K562 (cell line): Measurements from ENCODE around the gene NFATC2. TPM values are rescaled to one million over a fixed set of nuclear protein-coding genes. Genes with fewer than 3 reads are reported as not detected.

Experiments
- ATAC-seq: fragments of 200-7000 bp; cut with Tn5 transposase; 3 replicates; pipeline ENCODE4 v1.9.1; 2020; ENCODE audit warnings: moderate library complexity
- BruUV-seq: library from RNA; stranded (reverse); fragments of 400-500 nt; replicated peaks from 2 replicates; lab custom pipeline; 2021; lab: Mats Ljungman, UMichigan
- CTCF ChIA-PET: fragments of 300-600 bp; formaldehyde crosslinking; extraction: SDS; loops from one replicate; lab custom pipeline; 2021; ENCODE audit warnings: low intra/inter-chr PET ratio; lab: Yijun Ruan, JAX
- POLR2A ChIA-PET: fragments of 300-600, 350-650 bp; sonication (Branson Sonifier 250); formaldehyde crosslinking; extraction: SDS; loops from one replicate; lab custom pipeline; 2021; ENCODE audit warnings: antibody characterized with exemption, inconsistent platforms; lab: Yijun Ruan, JAX
- DNase-seq, 4 experiments: peaks; one replicate each; pipeline versions ENCODE4 v3.0.0 to v3.0.0-alpha.2; 2011 to 2018; ENCODE audit warnings: low spot score in 3 of 4, mixed read lengths in 3 of 4; ENCODE audit errors: extremely low read depth in 1 of 4
- FAIRE-seq: peaks from 2 replicates; lab custom pipeline; 2011; peaks lifted over from hg19 to GRCh38; lab: Jason Lieb, UNC
- H2AFZ ChIP-seq: 2 replicates; pipeline ENCODE4 v1.6.0; 2011; ENCODE audit warnings: low read depth, low read length, control low read depth, inconsistent platforms
- H3K27ac ChIP-seq: fragments of 200-600 bp; 3 replicates; pipeline ENCODE4 v1.8.0; 2011; ENCODE audit warnings: low read depth, mild to moderate bottlenecking, control low read depth, inconsistent platforms, low read length, moderate library complexity, mixed read lengths; ENCODE audit errors: extremely low read depth
- H3K27me3 ChIP-seq, 2 experiments: fragments of 300-600 bp in 1 of 2; 2 replicates in 1 of 2; 3 replicates in 1 of 2; pipeline versions ENCODE4 v1.6.0 to v1.8.0; 2011; ENCODE audit warnings: inconsistent platforms in 2 of 2, low read length in 2 of 2, mild to moderate bottlenecking in 1 of 2, mixed read lengths in 1 of 2, moderate library complexity in 1 of 2; ENCODE audit not compliant: control insufficient read depth in 2 of 2, insufficient read depth in 2 of 2
- H3K36me3 ChIP-seq: fragments of 300-600 bp; 3 replicates; pipeline ENCODE4 v1.8.0; 2011; ENCODE audit warnings: mild to moderate bottlenecking, low read length, inconsistent platforms; ENCODE audit not compliant: control insufficient read depth, insufficient read depth
- H3K4me1 ChIP-seq, 2 experiments: fragments of 200-600 bp in 1 of 2; replicated peaks in 1 of 2; 2 replicates in 1 of 2; 3 replicates in 1 of 2; pipeline versions ENCODE4 v1.5.1 to v1.8.0; 2011; ENCODE audit warnings: inconsistent platforms in 2 of 2, low read length in 2 of 2, mild to moderate bottlenecking in 1 of 2, mixed read lengths in 1 of 2, moderate library complexity in 1 of 2; ENCODE audit not compliant: control insufficient read depth in 2 of 2, insufficient read depth in 2 of 2
- H3K4me2 ChIP-seq: 2 replicates; pipeline ENCODE4 v1.6.1; 2011; ENCODE audit warnings: low read length, control low read depth, inconsistent platforms, mixed read lengths; ENCODE audit not compliant: insufficient read depth
- H3K4me3 ChIP-seq: fragments of 200-600 bp; sonication (generic), shearing (Covaris generic); 2 replicates; pipeline ENCODE4 v1.5.1; 2016; ENCODE audit warnings: control low read depth, inconsistent platforms
- H3K79me2 ChIP-seq: fragments of 200-600 bp; 3 replicates; pipeline ENCODE4 v1.8.0; 2011; ENCODE audit warnings: low read length, inconsistent platforms; ENCODE audit not compliant: control insufficient read depth, insufficient read depth
- H3K9ac ChIP-seq, 2 experiments: 2 replicates each; pipeline versions ENCODE4 v1.6.0 to v1.6.1; 2011; ENCODE audit warnings: low read depth in 2 of 2, low read length in 2 of 2, control low read depth in 1 of 2, inconsistent platforms in 1 of 2, mild to moderate bottlenecking in 1 of 2, mixed read lengths in 1 of 2; ENCODE audit not compliant: insufficient read depth in 1 of 2
- H3K9me1 ChIP-seq: one replicate; pipeline ENCODE4 v1.6.0; 2011; ENCODE audit warnings: inconsistent platforms, mild to moderate bottlenecking, low read length, moderate library complexity; ENCODE audit not compliant: control insufficient read depth, insufficient read depth
- H3K9me3 ChIP-seq: replicated peaks from 2 replicates; pipeline ENCODE4 v1.5.1; 2011; ENCODE audit warnings: low read depth, low read length, inconsistent platforms; ENCODE audit not compliant: control insufficient read depth, insufficient read depth
- H4K20me1 ChIP-seq: replicated peaks from 2 replicates; pipeline ENCODE4 v1.6.1; 2011; ENCODE audit warnings: low read length, inconsistent platforms, mixed read lengths; ENCODE audit not compliant: control insufficient read depth, insufficient read depth
- ARID2 ChIP-seq: fragments of 450-650 bp; IDR thresholded peaks from 2 replicates; pipeline ENCODE4 v1.6.1; 2017; ENCODE audit warnings: antibody characterized with exemption, mild to moderate bottlenecking
- ATF4 ChIP-seq: fragments of 450-650 bp; formaldehyde crosslinking; IDR thresholded peaks from 2 replicates; pipeline ENCODE4 v1.4.0; 2022; ENCODE audit warnings: mild to moderate bottlenecking, moderate library complexity
- CTCFL ChIP-seq: IDR thresholded peaks from 2 replicates; pipeline ENCODE4 v1.6.1; 2011; ENCODE audit warnings: borderline replicate concordance, low read depth, mild to moderate bottlenecking, moderate library complexity, low read length; ENCODE audit not compliant: insufficient read depth, poor library complexity, severe bottlenecking
- E2F4 ChIP-seq: sonication (generic); formaldehyde crosslinking; IDR thresholded peaks from 2 replicates; pipeline ENCODE4 v1.8.0; 2022; ENCODE audit warnings: mild to moderate bottlenecking, low read depth, missing genetic modification reagents
- FOSL1 ChIP-seq: fragments of 200-800 bp; sonication (Bioruptor generic); conservative IDR thresholded peaks from 2 replicates; pipeline ENCODE4 v1.6.1; 2016; ENCODE audit warnings: missing genetic modification characterization, missing compliant biosample characterization
- HEY1 ChIP-seq: fragments of 250-450 bp; sonication (Bioruptor Pico); IDR thresholded peaks from 2 replicates; pipeline ENCODE4 v1.5.0; 2020; ENCODE audit warnings: mild to moderate bottlenecking, moderate library complexity, borderline replicate concordance
- HMGN3 ChIP-seq: IDR thresholded peaks from 2 replicates; pipeline ENCODE4 v1.6.1; 2011; ENCODE audit warnings: borderline replicate concordance, low read depth, mild to moderate bottlenecking, mixed read lengths, low read length; ENCODE audit not compliant: insufficient read length; ENCODE audit errors: extremely low read depth
- NFRKB ChIP-seq: fragments of 450-650 bp; IDR thresholded peaks from 2 replicates; pipeline ENCODE4 v1.6.1; 2016; ENCODE audit warnings: low read depth
- NRF1 ChIP-seq, 2 experiments: fragments of 450-650 bp; IDR thresholded peaks in 1 of 2; conservative IDR thresholded peaks in 1 of 2; 2 replicates each; pipeline ENCODE4 v1.6.1; 2014; ENCODE audit warnings: mild to moderate bottlenecking in 2 of 2
- SIX5 ChIP-seq, 2 experiments: IDR thresholded peaks; 2 replicates each; pipeline ENCODE4 v1.6.1; 2011; ENCODE audit warnings: low read length in 2 of 2, borderline replicate concordance in 1 of 2, low read depth in 1 of 2, mild to moderate bottlenecking in 1 of 2, moderate library complexity in 1 of 2; ENCODE audit not compliant: insufficient read depth in 1 of 2
- SMC3 ChIP-seq: conservative IDR thresholded peaks from 2 replicates; pipeline ENCODE4 v1.6.1; 2011; ENCODE audit warnings: low read depth, low read length, improper control_type of control experiment; ENCODE audit not compliant: insufficient read depth
- SREBF1 ChIP-seq: fragments of 150-350 bp; IDR thresholded peaks from 2 replicates; pipeline ENCODE4 v1.6.1; 2014; ENCODE audit warnings: antibody characterized with exemption, low read depth, low read length, borderline replicate concordance
- TARDBP ChIP-seq: fragments of 450-650 bp; IDR thresholded peaks from 2 replicates; pipeline ENCODE4 v1.6.1; 2016
- TCF7 ChIP-seq: sonication (generic); IDR thresholded peaks from 2 replicates; pipeline ENCODE4 v1.6.1; 2016; ENCODE audit warnings: antibody characterized with exemption, borderline replicate concordance
- TEAD2 ChIP-seq: fragments of 450-650 bp; IDR thresholded peaks from 2 replicates; pipeline ENCODE4 v1.6.1; 2016; ENCODE audit warnings: missing genetic modification characterization, control low read depth, missing compliant biosample characterization
- ZNF232 ChIP-seq: sonication (generic); formaldehyde crosslinking; IDR thresholded peaks from 2 replicates; pipeline ENCODE4 v1.8.0; 2022; ENCODE audit warnings: mild to moderate bottlenecking, missing genetic modification reagents
- ZNF764 ChIP-seq: fragments of 250-450 bp; sonication (Bioruptor Pico); IDR thresholded peaks from 2 replicates; pipeline ENCODE4 v1.4.0; 2020; ENCODE audit warnings: low read depth, mild to moderate bottlenecking, moderate library complexity
- WGBS: fragments of 100-300 bp; shearing (Covaris generic); methylation state at CpG from one replicate; pipeline ENCODE4 v1.1.6; 2016; ENCODE audit warnings: low coverage, mixed read lengths; ENCODE audit not compliant: insufficient coverage; ENCODE audit errors: missing lambda C conversion rate; 5-methylcytosine and 5-hydroxymethylcytosine counted together
- in situ Hi-C: fragments of 300-500 bp; cut with MboI; formaldehyde crosslinking; loops from 4 replicates; pipeline ENCODE4 v1.15.0; 2018; ENCODE audit warnings: inconsistent platforms, mixed read lengths
- intact Hi-C: fragments of 100-400 bp; cut with micrococcal nuclease; formaldehyde crosslinking; loops from 2 replicates; pipeline ENCODE4 v1.14.2; 2022
- polyA plus RNA-seq, 8 experiments: library from polyadenylated mRNA; depleted of rRNA in 4 of 8; stranded (reverse) in 5 of 8; unstranded in 3 of 8; fragments of >200 nt; fragmentation: Nextera tagmentation in 2 of 8; fragmentation: Illumina TruSeq in 1 of 8; extraction: Ambion mirVana in 2 of 8; extraction: Trizol in 1 of 8; gene quantifications; 2 replicates each; pipeline versions ENCODE4 v1.2.1 to v1.2.3, GENCODE V29; 2011 to 2014; ENCODE audit warnings: inconsistent platforms in 1 of 8, missing spikeins in 1 of 8
- total RNA-seq, 7 experiments: library from RNA; depleted of rRNA in 6 of 7; stranded (reverse); fragments of >200 nt in 6 of 7; fragmentation: Illumina TruSeq in 2 of 7; extraction: Trizol in 2 of 7; gene quantifications; 2 replicates each; pipeline versions ENCODE4 v1.2.1 to v1.2.3, GENCODE V29; 2011 to 2021; ENCODE audit warnings: low replicate concordance in 1 of 7

The NFATC2 gene
- total and polyA plus RNA-seq, 9 of the 15 experiments (the other 6 are each of a cell fraction or from before 2014, with no cell fraction given): 1.9 to 11.2 (median 3.0) TPM

GRCh38 chr20:51541189-51542032 lies 1.1 kb downstream of the NFATC2 start:
- WGBS: under 1% methylated on average over 12 of the region's 13 CpGs
- H3K9me3 ChIP-seq: no peaks in the 10 kb centered on the region
- H3K9me1 ChIP-seq: no peaks in the 10 kb centered on the region
- DNase-seq: peak; percentile 64 to 92 (median 76)
- no TSS peak for BruUV-seq
- peak overlapping the region; percentile 72 for H3K4me3 ChIP-seq
- peak; percentile 98 for FAIRE-seq
- peak overlapping the region; percentile 69 to 91 for H3K9ac ChIP-seq
- intact Hi-C loops: loop anchor here (2.0 kb wide), 3 partner anchors 49 to 163 kb away; no protein-coding TSS in a partner anchor
- 0 out of 2 replicates have a peak, but pooled peaks cover 3% of the 10 kb centered on the region for H4K20me1 ChIP-seq
- H3K4me2 ChIP-seq: peak overlapping the region; percentile 84
- H3K27ac ChIP-seq: peak overlapping the region; percentile 76
- CTCF ChIA-PET: no interaction called here
- ATAC-seq: peak; percentile 88
- POLR2A ChIA-PET: interaction anchor here (0.6 to 2.1 kb wide), 5 partner anchors 9 to 55 kb away, joined by 3 to 6 read pairs (median 4); no protein-coding TSS in a partner anchor
- H3K79me2 ChIP-seq: peaks cover 54% of the 10 kb centered on the region
- in situ Hi-C loops: no loop called here
- H3K4me1 ChIP-seq: peaks cover 26 to 33% of the 10 kb centered on the region in 2 experiments; a peak in 4 of 5 replicates
- peaks cover 24% of the 10 kb centered on the region for H3K36me3 ChIP-seq
- H3K27me3 ChIP-seq: peaks cover 1 to 11% of the 10 kb centered on the region in 2 experiments; a peak in 4 of 5 replicates
- peak overlapping the region; percentile 60 for H2AFZ ChIP-seq
- TF ChIP-seq NRF1 (conservative IDR thresholded peaks at IDR 0.05 in 1 of 2, IDR thresholded peaks at IDR 0.05 in 1 of 2) (peak; percentile 15 to 29; a peak in 2 of 4 replicates), TARDBP (no peak), E2F4 (CRISPR knock-in tag) (no peak), ATF4 (CRISPR knock-in tag) (no peak), ZNF764 (CRISPR knock-in tag) (no peak), HMGN3 (no peak), ZNF232 (no peak), ARID2 (no peak), SMC3 (0 out of 2 replicates have a peak, but pooled peaks have one; percentile 7), NFRKB (0 out of 2 replicates have a peak, but pooled peaks have one; percentile 34), FOSL1 (tag) (no peak), TEAD2 (no peak), SIX5 (IDR thresholded peaks at IDR 0.05; ENCODE audit: borderline replicate concordance in 1 of 2, insufficient read depth in 1 of 2, low read depth in 1 of 2, low read length in 2 of 2) (no peak), HEY1 (CRISPR knock-in tag) (no peak), SREBF1 (no peak), TCF7 (no peak), CTCFL (no peak)
